B cell (primary cell): Measurements from ENCODE around the gene HDAC9.

ENCODE experiments used
- EZH2 ChIP-seq: IDR thresholded peaks from 2 replicates; pipeline ENCODE4 v1.6.1; 2012; ENCODE audit warnings: borderline replicate concordance, low read depth, mild to moderate bottlenecking, moderate library complexity, low read length; ENCODE audit not compliant: insufficient read depth, poor library complexity, severe bottlenecking
- TF ChIP-seq, protein P1 (sequence below): fragments of 200-600 bp; IDR thresholded peaks from one replicate; pipeline ENCODE4 v1.8.0; 2022; ENCODE audit warnings: antibody characterized with exemption, mild to moderate bottlenecking

DNA sequence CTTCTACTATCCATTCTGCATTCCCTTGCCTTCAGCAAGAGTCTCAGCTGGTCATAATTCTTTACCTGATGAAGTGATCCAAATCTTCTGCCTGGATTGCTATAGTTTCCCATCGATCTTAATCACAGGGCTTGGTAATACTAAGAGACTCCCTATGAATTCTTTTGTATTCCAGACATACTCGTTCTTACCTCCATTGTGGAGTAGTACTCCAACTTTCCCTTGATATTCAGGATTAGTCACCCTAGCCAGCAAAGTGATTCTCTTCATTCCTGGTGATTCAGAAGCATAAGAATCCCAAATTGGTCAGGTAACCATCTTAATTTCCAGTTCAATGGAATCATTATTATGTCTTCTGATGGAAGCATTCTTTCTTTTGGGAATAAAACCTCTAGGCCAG lies 525.2 kb downstream of the HDAC9 start:
- TF ChIP-seq, protein P1, sequence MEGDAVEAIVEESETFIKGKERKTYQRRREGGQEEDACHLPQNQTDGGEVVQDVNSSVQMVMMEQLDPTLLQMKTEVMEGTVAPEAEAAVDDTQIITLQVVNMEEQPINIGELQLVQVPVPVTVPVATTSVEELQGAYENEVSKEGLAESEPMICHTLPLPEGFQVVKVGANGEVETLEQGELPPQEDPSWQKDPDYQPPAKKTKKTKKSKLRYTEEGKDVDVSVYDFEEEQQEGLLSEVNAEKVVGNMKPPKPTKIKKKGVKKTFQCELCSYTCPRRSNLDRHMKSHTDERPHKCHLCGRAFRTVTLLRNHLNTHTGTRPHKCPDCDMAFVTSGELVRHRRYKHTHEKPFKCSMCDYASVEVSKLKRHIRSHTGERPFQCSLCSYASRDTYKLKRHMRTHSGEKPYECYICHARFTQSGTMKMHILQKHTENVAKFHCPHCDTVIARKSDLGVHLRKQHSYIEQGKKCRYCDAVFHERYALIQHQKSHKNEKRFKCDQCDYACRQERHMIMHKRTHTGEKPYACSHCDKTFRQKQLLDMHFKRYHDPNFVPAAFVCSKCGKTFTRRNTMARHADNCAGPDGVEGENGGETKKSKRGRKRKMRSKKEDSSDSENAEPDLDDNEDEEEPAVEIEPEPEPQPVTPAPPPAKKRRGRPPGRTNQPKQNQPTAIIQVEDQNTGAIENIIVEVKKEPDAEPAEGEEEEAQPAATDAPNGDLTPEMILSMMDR: no peak
- no peak for TF ChIP-seq EZH2
